GM23338 (cell line): ENCODE measurements around the gene AOAH.

Experiments
- CREB1 ChIP-seq: fragments of 250-450 bp; sonication (Bioruptor Pico); IDR thresholded peaks from 2 replicates; pipeline ENCODE4 v1.5.0; 2020; ENCODE audit warnings: low read depth, mild to moderate bottlenecking, moderate library complexity
- EZH2 ChIP-seq: fragments of 200-600 bp; sonication (generic); IDR thresholded peaks from one replicate; pipeline ENCODE4 v1.8.0; 2017; ENCODE audit warnings: antibody characterized with exemption, mild to moderate bottlenecking, low read depth; ENCODE audit not compliant: unreplicated experiment
- EZH2phosphoT487 ChIP-seq: fragments of 200-600 bp; sonication (generic); IDR thresholded peaks from one replicate; pipeline ENCODE4 v1.8.1; 2018; ENCODE audit warnings: antibody characterized with exemption; ENCODE audit not compliant: unreplicated experiment
- NANOG ChIP-seq: IDR thresholded peaks from 2 replicates; pipeline ENCODE4 v1.6.1; 2016; ENCODE audit warnings: antibody characterized with exemption, borderline replicate concordance
- POLR2AphosphoS5 ChIP-seq: IDR thresholded peaks from 2 replicates; pipeline ENCODE4 v1.6.1; 2016; ENCODE audit warnings: antibody characterized with exemption, low read depth
- TF ChIP-seq, protein P1 (sequence below), 2 experiments: fragments of 200-600 bp in 1 of 2; sonication (generic) in 1 of 2; conservative IDR thresholded peaks; 2 replicates each; pipeline versions ENCODE4 v1.5.1 to v1.6.1; 2016 to 2017; ENCODE audit warnings: antibody characterized with exemption in 2 of 2, low read depth in 2 of 2, mild to moderate bottlenecking in 2 of 2, moderate library complexity in 1 of 2
- TF ChIP-seq, protein P2 (sequence below): IDR thresholded peaks from one replicate; pipeline ENCODE4 v1.6.1; 2018; ENCODE audit warnings: antibody characterized with exemption; ENCODE audit not compliant: unreplicated experiment
- TF ChIP-seq, protein P3 (sequence below): IDR thresholded peaks from 2 replicates; pipeline ENCODE4 v1.6.1; 2016; ENCODE audit warnings: antibody characterized with exemption

DNA sequence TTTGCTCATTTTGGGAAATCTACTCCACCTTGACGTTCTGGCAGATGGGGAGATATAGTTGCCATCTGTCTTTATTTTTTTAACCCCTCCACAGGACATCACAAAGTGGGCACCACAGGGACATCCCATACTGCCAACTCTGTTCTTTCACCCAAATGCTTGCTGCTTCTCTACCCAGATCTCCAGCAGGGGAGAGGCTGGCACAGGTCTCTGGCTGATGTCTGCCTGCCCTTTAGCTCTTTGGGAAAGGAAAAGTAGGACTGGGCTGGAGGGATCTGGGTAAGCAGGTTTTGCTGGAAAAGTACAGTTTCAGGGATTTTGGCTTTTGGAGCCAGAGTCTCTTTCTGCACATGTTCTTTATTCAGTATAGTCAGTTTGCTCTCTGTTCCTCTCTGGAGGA, 178.0 kb downstream of the AOAH start:
- TF ChIP-seq EZH2 (no peak), EZH2phosphoT487 (no peak), POLR2AphosphoS5 (no peak), CREB1 (no peak), NANOG (no peak)
- TF ChIP-seq, protein P1, sequence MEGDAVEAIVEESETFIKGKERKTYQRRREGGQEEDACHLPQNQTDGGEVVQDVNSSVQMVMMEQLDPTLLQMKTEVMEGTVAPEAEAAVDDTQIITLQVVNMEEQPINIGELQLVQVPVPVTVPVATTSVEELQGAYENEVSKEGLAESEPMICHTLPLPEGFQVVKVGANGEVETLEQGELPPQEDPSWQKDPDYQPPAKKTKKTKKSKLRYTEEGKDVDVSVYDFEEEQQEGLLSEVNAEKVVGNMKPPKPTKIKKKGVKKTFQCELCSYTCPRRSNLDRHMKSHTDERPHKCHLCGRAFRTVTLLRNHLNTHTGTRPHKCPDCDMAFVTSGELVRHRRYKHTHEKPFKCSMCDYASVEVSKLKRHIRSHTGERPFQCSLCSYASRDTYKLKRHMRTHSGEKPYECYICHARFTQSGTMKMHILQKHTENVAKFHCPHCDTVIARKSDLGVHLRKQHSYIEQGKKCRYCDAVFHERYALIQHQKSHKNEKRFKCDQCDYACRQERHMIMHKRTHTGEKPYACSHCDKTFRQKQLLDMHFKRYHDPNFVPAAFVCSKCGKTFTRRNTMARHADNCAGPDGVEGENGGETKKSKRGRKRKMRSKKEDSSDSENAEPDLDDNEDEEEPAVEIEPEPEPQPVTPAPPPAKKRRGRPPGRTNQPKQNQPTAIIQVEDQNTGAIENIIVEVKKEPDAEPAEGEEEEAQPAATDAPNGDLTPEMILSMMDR (conservative IDR thresholded peaks at IDR 0.05; ENCODE audit: low read depth in 2 of 2) = no peak
- TF ChIP-seq, protein P2, sequence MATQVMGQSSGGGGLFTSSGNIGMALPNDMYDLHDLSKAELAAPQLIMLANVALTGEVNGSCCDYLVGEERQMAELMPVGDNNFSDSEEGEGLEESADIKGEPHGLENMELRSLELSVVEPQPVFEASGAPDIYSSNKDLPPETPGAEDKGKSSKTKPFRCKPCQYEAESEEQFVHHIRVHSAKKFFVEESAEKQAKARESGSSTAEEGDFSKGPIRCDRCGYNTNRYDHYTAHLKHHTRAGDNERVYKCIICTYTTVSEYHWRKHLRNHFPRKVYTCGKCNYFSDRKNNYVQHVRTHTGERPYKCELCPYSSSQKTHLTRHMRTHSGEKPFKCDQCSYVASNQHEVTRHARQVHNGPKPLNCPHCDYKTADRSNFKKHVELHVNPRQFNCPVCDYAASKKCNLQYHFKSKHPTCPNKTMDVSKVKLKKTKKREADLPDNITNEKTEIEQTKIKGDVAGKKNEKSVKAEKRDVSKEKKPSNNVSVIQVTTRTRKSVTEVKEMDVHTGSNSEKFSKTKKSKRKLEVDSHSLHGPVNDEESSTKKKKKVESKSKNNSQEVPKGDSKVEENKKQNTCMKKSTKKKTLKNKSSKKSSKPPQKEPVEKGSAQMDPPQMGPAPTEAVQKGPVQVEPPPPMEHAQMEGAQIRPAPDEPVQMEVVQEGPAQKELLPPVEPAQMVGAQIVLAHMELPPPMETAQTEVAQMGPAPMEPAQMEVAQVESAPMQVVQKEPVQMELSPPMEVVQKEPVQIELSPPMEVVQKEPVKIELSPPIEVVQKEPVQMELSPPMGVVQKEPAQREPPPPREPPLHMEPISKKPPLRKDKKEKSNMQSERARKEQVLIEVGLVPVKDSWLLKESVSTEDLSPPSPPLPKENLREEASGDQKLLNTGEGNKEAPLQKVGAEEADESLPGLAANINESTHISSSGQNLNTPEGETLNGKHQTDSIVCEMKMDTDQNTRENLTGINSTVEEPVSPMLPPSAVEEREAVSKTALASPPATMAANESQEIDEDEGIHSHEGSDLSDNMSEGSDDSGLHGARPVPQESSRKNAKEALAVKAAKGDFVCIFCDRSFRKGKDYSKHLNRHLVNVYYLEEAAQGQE = no peak
- TF ChIP-seq, protein P3, sequence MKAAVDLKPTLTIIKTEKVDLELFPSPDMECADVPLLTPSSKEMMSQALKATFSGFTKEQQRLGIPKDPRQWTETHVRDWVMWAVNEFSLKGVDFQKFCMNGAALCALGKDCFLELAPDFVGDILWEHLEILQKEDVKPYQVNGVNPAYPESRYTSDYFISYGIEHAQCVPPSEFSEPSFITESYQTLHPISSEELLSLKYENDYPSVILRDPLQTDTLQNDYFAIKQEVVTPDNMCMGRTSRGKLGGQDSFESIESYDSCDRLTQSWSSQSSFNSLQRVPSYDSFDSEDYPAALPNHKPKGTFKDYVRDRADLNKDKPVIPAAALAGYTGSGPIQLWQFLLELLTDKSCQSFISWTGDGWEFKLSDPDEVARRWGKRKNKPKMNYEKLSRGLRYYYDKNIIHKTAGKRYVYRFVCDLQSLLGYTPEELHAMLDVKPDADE = no peak
